Mucosa of stomach (tissue), 1 donor: ENCODE data around the gene TTLL11.

Experiments
- H3K27me3 ChIP-seq: one replicate; pipeline ENCODE4 v1.7.0; 2013; ENCODE audit warnings: mild to moderate bottlenecking, low read length; ENCODE audit not compliant: control insufficient read depth, insufficient read depth
- H3K36me3 ChIP-seq: one replicate; pipeline ENCODE4 v1.7.0; 2013; ENCODE audit warnings: low read length; ENCODE audit not compliant: control insufficient read depth, insufficient read depth
- H3K4me1 ChIP-seq: one replicate; pipeline ENCODE4 v1.7.0; 2013; ENCODE audit warnings: mild to moderate bottlenecking, low read length; ENCODE audit not compliant: control insufficient read depth, insufficient read depth
- H3K4me3 ChIP-seq: one replicate; pipeline ENCODE4 v1.7.0; 2013; ENCODE audit warnings: low read length
- H3K9ac ChIP-seq: one replicate; pipeline ENCODE4 v1.7.0; 2013; ENCODE audit warnings: mild to moderate bottlenecking, low read length, moderate library complexity
- H3K9me3 ChIP-seq: one replicate; pipeline ENCODE4 v1.7.0; 2013; ENCODE audit warnings: mild to moderate bottlenecking, low read length, moderate library complexity; ENCODE audit not compliant: control insufficient read depth
- donor health status: Pancreatic carcinoma.

Gene TTLL11

GRCh38 chr9:122113574-122113973 is 20.5 kb upstream of the TTLL11 start:
- H3K27me3 ChIP-seq = no peaks in the 10 kb centered on the region
- no peaks in the 10 kb centered on the region for H3K9me3 ChIP-seq
- H3K4me3 ChIP-seq = no peak overlapping the region
- no peak overlapping the region for H3K9ac ChIP-seq
- H3K4me1 ChIP-seq = no peaks in the 10 kb centered on the region
- no peaks in the 10 kb centered on the region for H3K36me3 ChIP-seq

DNA sequence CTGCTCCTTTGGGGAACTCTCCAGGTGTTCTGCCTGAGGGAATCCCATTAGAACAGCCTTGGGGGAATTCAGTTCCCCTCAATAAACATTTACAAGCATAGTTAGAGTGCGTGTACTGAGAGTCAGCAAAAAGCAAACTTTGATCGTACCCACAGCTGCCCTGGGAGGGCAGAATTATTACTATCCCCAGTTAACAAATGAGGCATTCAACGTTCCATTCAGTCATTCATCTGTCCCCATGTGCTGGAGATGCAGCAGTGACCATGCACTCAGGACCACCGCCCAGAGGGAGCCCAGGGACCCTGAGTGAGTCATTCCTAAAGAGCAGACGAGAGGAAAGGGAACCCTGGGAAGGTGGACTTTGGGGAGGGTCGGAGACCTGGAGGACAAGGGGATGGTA is 19.1 kb upstream of the TTLL11 start:
- H3K27me3 ChIP-seq = no peaks in the 10 kb centered on the region
- H3K36me3 ChIP-seq = no peaks in the 10 kb centered on the region
- no peaks in the 10 kb centered on the region for H3K4me1 ChIP-seq
- H3K4me3 ChIP-seq = no peak overlapping the region
- no peaks in the 10 kb centered on the region for H3K9me3 ChIP-seq
- no peak overlapping the region for H3K9ac ChIP-seq

DNA sequence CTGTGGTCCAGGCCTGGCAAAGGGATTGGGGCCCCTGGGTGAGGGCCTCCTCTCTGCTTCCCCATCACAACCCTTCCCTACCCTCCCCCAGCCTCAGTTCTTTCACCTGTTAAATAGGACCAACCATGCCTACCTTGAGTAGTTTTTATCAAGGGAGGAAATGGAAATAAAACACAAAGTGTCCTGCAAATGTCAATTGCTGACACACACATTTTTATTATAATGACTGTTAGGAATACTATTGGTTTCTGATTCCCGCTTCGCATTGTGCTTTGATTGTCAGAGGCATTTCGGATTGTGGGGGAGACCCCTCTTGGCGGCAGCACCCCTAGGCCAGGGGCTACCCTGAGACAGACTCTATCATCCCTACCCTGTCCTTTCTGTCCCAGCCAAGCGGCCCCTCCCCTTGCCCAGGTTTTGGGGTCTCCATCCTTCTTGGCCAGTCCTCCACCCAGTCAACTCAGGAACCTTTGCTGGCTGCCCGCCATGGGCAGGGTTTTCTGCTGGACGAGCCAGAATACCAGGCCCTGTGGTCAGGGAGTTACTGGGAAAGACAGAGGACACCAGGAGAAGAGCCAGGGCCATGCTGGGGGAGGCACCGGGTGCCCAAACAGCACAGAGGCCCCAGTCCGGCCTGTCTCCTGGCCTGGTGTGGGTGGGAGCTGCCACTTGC is 18.4 kb upstream of the TTLL11 start:
- Histone ChIP-seq H3K27me3 (no peaks in the 10 kb centered on the region), H3K4me1 (no peaks in the 10 kb centered on the region), H3K36me3 (no peaks in the 10 kb centered on the region), H3K9me3 (no peaks in the 10 kb centered on the region), H3K9ac (no peak overlapping the region), H3K4me3 (no peak overlapping the region)

- Histone ChIP-seq H3K27me3 (no peaks in the 10 kb centered on the region), H3K4me1 (no peaks in the 10 kb centered on the region), H3K9ac (no peak overlapping the region), H3K4me3 (no peak overlapping the region), H3K9me3 (no peaks in the 10 kb centered on the region), H3K36me3 (no peaks in the 10 kb centered on the region)
These were observed 17.2 kb upstream of the TTLL11 start for GRCh38 chr9:122110100-122110833.

- Histone ChIP-seq H3K9ac (no peak overlapping the region), H3K9me3 (no peaks in the 10 kb centered on the region), H3K4me3 (no peak overlapping the region)
These were observed 16.1 kb upstream of the TTLL11 start for GRCh38 chr9:122109035-122109813.

DNA sequence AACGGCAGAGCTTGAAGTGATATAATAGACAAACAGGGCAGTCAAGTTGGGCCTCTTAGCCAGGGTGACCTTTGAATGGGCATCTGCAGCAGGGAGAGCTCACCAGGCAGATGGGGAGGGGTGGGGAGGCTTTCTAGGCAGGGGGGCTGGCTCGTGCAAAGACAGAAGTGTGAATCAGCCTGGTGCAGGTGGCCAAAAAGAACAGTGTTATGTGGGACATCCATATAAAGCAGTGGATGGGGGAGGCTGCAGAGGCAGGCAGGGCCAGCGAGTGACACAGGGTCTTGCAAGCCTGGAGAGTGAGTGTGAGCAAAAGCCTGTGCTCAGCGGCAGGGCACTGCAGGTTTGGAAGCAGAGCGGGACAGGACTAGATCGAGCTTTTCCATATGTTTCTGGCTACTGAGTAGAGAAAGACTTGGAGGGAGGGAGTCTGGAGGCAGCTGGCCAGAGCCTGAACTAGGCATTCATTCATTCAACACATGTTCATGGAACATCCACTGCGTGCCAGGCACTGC is 14.2 kb upstream of the TTLL11 start:
- H3K9me3 ChIP-seq = no peaks in the 10 kb centered on the region
- no peaks in the 10 kb centered on the region for H3K4me1 ChIP-seq
- no peaks in the 10 kb centered on the region for H3K27me3 ChIP-seq
- no peak overlapping the region for H3K4me3 ChIP-seq
- H3K9ac ChIP-seq = no peak overlapping the region
- H3K36me3 ChIP-seq = no peaks in the 10 kb centered on the region

More at GRCh38 chr9:122109035-122109813, 16.1 kb upstream of the TTLL11 start:
- Histone ChIP-seq H3K27me3 (no peaks in the 10 kb centered on the region), H3K36me3 (no peaks in the 10 kb centered on the region), H3K4me1 (no peaks in the 10 kb centered on the region)

- H3K9ac ChIP-seq = no peak overlapping the region
- no peak overlapping the region for H3K4me3 ChIP-seq
- no peaks in the 10 kb centered on the region for H3K27me3 ChIP-seq
- H3K36me3 ChIP-seq = no peaks in the 10 kb centered on the region
- H3K4me1 ChIP-seq = no peaks in the 10 kb centered on the region
- H3K9me3 ChIP-seq = no peaks in the 10 kb centered on the region
These were observed 13.5 kb upstream of the TTLL11 start for GRCh38 chr9:122106576-122106975.

DNA sequence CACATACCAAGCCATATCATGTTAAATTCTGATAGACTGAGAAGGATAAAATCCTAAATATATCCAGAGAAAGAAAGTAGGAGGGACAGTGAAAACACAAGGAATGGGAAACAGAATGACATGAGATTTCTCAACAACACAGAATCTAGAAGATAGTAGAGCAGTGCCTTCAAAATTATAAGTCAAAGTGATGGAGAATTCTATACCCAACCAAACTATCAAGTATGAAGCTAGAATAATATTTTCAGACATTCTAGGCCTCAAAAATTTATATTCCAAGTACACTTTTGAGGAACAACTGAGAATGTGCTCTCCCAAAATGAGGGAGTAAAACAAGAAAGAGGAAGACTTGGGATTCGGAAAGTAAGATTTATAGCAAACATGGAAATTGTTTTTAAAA is 10.9 kb upstream of the TTLL11 start:
- H3K4me1 ChIP-seq = no peaks in the 10 kb centered on the region
- no peak overlapping the region for H3K9ac ChIP-seq
- H3K9me3 ChIP-seq = no peaks in the 10 kb centered on the region
- H3K4me3 ChIP-seq = no peak overlapping the region
- H3K27me3 ChIP-seq = no peaks in the 10 kb centered on the region
- no peaks in the 10 kb centered on the region for H3K36me3 ChIP-seq

GRCh38 chr9:122102156-122102555 is 9.0 kb upstream of the TTLL11 start:
- Histone ChIP-seq H3K27me3 (no peaks in the 10 kb centered on the region), H3K4me1 (no peaks in the 10 kb centered on the region), H3K9me3 (no peaks in the 10 kb centered on the region), H3K36me3 (no peaks in the 10 kb centered on the region), H3K9ac (no peak overlapping the region), H3K4me3 (no peak overlapping the region)

DNA sequence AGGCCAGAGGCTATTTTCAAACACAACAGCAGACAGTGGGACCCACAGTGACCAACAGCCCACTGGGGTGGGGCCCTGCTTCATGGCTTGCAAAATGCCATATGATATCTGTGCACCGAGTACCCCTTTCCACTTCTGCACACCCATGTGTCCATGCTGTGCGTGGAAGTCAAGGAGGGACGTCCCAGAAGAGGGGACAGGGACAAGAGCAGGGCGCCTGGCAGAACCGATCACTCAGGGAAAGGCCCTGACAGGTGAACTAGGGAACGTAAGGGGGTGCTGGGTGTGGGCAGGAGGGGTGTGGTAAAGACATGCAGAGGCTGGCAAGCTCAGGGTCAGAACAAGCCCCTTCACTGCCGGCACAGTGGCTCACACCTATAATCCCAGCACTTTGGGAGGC is 7.6 kb upstream of the TTLL11 start:
- no peaks in the 10 kb centered on the region for H3K27me3 ChIP-seq
- no peaks in the 10 kb centered on the region for H3K9me3 ChIP-seq
- H3K9ac ChIP-seq = no peak overlapping the region
- H3K4me1 ChIP-seq = no peaks in the 10 kb centered on the region
- H3K36me3 ChIP-seq = no peaks in the 10 kb centered on the region
- H3K4me3 ChIP-seq = no peak overlapping the region

- no peak overlapping the region for H3K4me3 ChIP-seq
- H3K9ac ChIP-seq = no peak overlapping the region
- H3K36me3 ChIP-seq = no peaks in the 10 kb centered on the region
- H3K9me3 ChIP-seq = no peaks in the 10 kb centered on the region
- no peaks in the 10 kb centered on the region for H3K4me1 ChIP-seq
- H3K27me3 ChIP-seq = no peaks in the 10 kb centered on the region
These were observed 6.3 kb upstream of the TTLL11 start for GRCh38 chr9:122099271-122099869.
